H1 (cell line): Measurements from ENCODE around the gene PRKCA. TPM values are rescaled to one million over a fixed set of nuclear protein-coding genes. Genes with fewer than 3 reads are reported as not detected.

Experiments
- CBX5 ChIP-seq: fragments of 300-800, 300-1000 bp; sonication (generic); IDR thresholded peaks from 2 replicates; pipeline ENCODE4 v1.7.1; 2016; ENCODE audit warnings: antibody characterized with exemption, low read length, low read depth
- JUN ChIP-seq: IDR thresholded peaks from 2 replicates; pipeline ENCODE4 v1.6.1; 2011; ENCODE audit warnings: low read depth, mild to moderate bottlenecking, improper control_type of control experiment, low read length
- KDM1A ChIP-seq: fragments of 200-600, 300-600 bp; sonication (generic); IDR thresholded peaks from 2 replicates; pipeline ENCODE4 v1.7.1; 2016; ENCODE audit warnings: mild to moderate bottlenecking, low read length, borderline replicate concordance
- SP2 ChIP-seq: IDR thresholded peaks from 2 replicates; pipeline ENCODE4 v1.6.1; 2012; ENCODE audit warnings: mild to moderate bottlenecking, low read length, inconsistent platforms
- polyA plus RNA-seq, 7 experiments: library from polyadenylated mRNA; depleted of rRNA in 3 of 7; stranded (reverse) in 5 of 7; unstranded in 2 of 7; fragments of >200 nt in 5 of 7; fragments of 200-250 nt in 2 of 7; gene quantifications; 1 replicate in 5 of 7; 2 replicates in 1 of 7; 4 replicates in 1 of 7; pipeline versions ENCODE4 v1.2.1 to v1.2.3, GENCODE V29; 2011 to 2013; ENCODE audit warnings: missing spikeins in 2 of 7, mixed read lengths in 2 of 7
- total RNA-seq: library from RNA; stranded (reverse); fragmentation: NEBNext Ultra II Directional; extraction: Animal tissue kit (Norgen Biotek cat#: 25700); gene quantifications from 2 replicates; pipeline ENCODE4 v1.2.1, GENCODE V29; 2021

PRKCA gene
- total and polyA plus RNA-seq, 2 of the 8 experiments (the other 6 are each of a cell fraction or from before 2014, with no cell fraction given) = 5.8 to 17.8 TPM

GRCh38 chr17:66819466-66819865, 517.1 kb downstream of the PRKCA start (continued):
- TF ChIP-seq SP2 = no peak
- TF ChIP-seq CBX5 = no peak
- TF ChIP-seq JUN = no peak
- TF ChIP-seq KDM1A = no peak
